ENCODE results near the gene CCDC50.
A peak's percentile ranks its signal among the peaks of the same experiment; 100 is the strongest.

DNA sequence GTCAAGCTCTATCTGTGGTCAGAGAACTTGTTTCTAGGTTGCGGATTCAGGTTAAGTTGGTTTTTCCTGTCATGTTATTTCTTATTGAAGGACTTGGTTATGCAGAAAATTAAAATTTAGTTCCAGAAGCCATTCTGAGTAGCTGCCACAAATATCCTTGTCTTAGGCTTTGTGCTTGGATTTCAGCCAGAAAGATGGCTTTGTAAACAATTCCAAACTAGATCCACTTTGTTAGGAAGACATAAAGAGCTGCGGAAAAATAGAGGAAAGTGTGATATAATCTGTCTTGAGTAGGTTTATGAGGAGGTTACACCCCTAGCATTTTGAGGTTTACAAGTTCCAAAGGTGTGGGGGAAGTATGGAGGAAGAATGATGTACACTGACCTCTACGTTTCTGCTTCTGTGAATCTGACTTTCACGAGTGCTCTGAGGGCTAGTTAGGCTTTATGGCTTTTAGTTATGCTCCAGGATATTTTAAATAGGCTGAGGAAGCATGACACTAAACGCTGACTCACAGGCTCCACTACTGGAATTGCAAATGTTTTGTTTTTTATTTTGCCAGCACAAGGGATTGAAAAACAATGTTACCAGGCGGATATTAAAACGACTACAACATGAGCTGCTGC lies 47.4 kb downstream of the CCDC50 start:
- no peak for TF ChIP-seq POLR2A (IDR thresholded peaks at IDR 0.05)
- no peak for TF ChIP-seq CTCF (IDR thresholded peaks at IDR 0.05)
- peak in 1 of 3 donors; percentile 14 for TF ChIP-seq POLR2AphosphoS5 (IDR thresholded peaks at IDR 0.05)
- no peak for TF ChIP-seq EP300 (IDR thresholded peaks at IDR 0.05)

Data from stomach (tissue), 4 donors.